A549 (cell line): ENCODE measurements around the gene MTOR.

ENCODE experiments used
- BHLHE40 ChIP-seq: IDR thresholded peaks from 2 replicates; pipeline ENCODE4 v1.6.1; 2012; ENCODE audit warnings: low read depth, low read length, inconsistent platforms
- HDAC2 ChIP-seq: fragments of 200-600 bp; sonication (generic); IDR thresholded peaks from 2 replicates; pipeline ENCODE4 v1.6.1; 2016
- RCOR1 ChIP-seq: fragments of 150-350 bp; IDR thresholded peaks from 2 replicates; pipeline ENCODE4 v1.6.1; 2014; ENCODE audit warnings: antibody characterized with exemption, low read length, low read depth
- USF2 ChIP-seq: fragments of 450-650 bp; IDR thresholded peaks from 2 replicates; pipeline ENCODE4 v1.6.1; 2014; ENCODE audit warnings: antibody characterized with exemption
- ZFP36 ChIP-seq: fragments of 450-650 bp; IDR thresholded peaks from 2 replicates; pipeline ENCODE4 v1.6.1; 2014; ENCODE audit warnings: borderline replicate concordance; ENCODE audit not compliant: partially characterized antibody
- TF ChIP-seq, protein P1 (sequence below): IDR thresholded peaks from 2 replicates; pipeline ENCODE4 v1.6.1; 2012
- TF ChIP-seq, protein P2 (sequence below): fragments of >200 bp; sonication (Bioruptor Twin); formaldehyde crosslinking; IDR thresholded peaks from 3 replicates; pipeline ENCODE4 v1.5.1; 2016
- TF ChIP-seq, protein P3 (sequence below): fragments of 200-600 bp; sonication (generic); IDR thresholded peaks from 2 replicates; pipeline ENCODE4 v1.6.1; 2016; ENCODE audit warnings: antibody characterized with exemption, mild to moderate bottlenecking, moderate library complexity

GRCh38 chr1:11145741-11146140 lies 116.6 kb downstream of the MTOR start:
- no peak for TF ChIP-seq USF2
- no peak for TF ChIP-seq ZFP36
- TF ChIP-seq, protein P1, sequence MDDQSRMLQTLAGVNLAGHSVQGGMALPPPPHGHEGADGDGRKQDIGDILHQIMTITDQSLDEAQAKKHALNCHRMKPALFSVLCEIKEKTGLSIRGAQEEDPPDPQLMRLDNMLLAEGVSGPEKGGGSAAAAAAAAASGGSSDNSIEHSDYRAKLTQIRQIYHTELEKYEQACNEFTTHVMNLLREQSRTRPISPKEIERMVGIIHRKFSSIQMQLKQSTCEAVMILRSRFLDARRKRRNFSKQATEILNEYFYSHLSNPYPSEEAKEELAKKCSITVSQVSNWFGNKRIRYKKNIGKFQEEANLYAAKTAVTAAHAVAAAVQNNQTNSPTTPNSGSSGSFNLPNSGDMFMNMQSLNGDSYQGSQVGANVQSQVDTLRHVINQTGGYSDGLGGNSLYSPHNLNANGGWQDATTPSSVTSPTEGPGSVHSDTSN: no peak
- TF ChIP-seq, protein P2, sequence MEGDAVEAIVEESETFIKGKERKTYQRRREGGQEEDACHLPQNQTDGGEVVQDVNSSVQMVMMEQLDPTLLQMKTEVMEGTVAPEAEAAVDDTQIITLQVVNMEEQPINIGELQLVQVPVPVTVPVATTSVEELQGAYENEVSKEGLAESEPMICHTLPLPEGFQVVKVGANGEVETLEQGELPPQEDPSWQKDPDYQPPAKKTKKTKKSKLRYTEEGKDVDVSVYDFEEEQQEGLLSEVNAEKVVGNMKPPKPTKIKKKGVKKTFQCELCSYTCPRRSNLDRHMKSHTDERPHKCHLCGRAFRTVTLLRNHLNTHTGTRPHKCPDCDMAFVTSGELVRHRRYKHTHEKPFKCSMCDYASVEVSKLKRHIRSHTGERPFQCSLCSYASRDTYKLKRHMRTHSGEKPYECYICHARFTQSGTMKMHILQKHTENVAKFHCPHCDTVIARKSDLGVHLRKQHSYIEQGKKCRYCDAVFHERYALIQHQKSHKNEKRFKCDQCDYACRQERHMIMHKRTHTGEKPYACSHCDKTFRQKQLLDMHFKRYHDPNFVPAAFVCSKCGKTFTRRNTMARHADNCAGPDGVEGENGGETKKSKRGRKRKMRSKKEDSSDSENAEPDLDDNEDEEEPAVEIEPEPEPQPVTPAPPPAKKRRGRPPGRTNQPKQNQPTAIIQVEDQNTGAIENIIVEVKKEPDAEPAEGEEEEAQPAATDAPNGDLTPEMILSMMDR: no peak
- TF ChIP-seq, protein P3, sequence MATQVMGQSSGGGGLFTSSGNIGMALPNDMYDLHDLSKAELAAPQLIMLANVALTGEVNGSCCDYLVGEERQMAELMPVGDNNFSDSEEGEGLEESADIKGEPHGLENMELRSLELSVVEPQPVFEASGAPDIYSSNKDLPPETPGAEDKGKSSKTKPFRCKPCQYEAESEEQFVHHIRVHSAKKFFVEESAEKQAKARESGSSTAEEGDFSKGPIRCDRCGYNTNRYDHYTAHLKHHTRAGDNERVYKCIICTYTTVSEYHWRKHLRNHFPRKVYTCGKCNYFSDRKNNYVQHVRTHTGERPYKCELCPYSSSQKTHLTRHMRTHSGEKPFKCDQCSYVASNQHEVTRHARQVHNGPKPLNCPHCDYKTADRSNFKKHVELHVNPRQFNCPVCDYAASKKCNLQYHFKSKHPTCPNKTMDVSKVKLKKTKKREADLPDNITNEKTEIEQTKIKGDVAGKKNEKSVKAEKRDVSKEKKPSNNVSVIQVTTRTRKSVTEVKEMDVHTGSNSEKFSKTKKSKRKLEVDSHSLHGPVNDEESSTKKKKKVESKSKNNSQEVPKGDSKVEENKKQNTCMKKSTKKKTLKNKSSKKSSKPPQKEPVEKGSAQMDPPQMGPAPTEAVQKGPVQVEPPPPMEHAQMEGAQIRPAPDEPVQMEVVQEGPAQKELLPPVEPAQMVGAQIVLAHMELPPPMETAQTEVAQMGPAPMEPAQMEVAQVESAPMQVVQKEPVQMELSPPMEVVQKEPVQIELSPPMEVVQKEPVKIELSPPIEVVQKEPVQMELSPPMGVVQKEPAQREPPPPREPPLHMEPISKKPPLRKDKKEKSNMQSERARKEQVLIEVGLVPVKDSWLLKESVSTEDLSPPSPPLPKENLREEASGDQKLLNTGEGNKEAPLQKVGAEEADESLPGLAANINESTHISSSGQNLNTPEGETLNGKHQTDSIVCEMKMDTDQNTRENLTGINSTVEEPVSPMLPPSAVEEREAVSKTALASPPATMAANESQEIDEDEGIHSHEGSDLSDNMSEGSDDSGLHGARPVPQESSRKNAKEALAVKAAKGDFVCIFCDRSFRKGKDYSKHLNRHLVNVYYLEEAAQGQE: no peak
- TF ChIP-seq HDAC2: no peak
- TF ChIP-seq RCOR1: no peak
- no peak for TF ChIP-seq BHLHE40
